Mucosa of descending colon (tissue), 3 donors: Measurements from ENCODE around the gene TUBAL3. TPM values are rescaled to one million over a fixed set of nuclear protein-coding genes. Genes with fewer than 3 reads are reported as not detected.
"Not testable (repeated sequence)": the region's sequence is repeated elsewhere in the genome, so short reads cannot be mapped to it uniquely, and the experiment has no call there.

Experiments
- ATAC-seq: fragments of 200-7000 bp; cut with Tn5 transposase; one replicate; pipeline ENCODE4 v1.9.1; 2020; ENCODE audit warnings: mild to moderate bottlenecking, moderate library complexity
- DNase-seq, 3 donors: peaks; one replicate each; pipeline ENCODE4 v3.0.0-alpha.2; 2020
- H3K36me3 ChIP-seq: fragments of 200-600 bp; one replicate; pipeline ENCODE4 v1.8.0; 2021; ENCODE audit warnings: low read depth, mild to moderate bottlenecking
- H3K4me1 ChIP-seq: fragments of 200-600 bp; one replicate; pipeline ENCODE4 v1.8.0; 2021; ENCODE audit warnings: low read depth, mild to moderate bottlenecking
- H3K4me3 ChIP-seq: fragments of 200-600 bp; one replicate; pipeline ENCODE4 v1.8.0; 2021; ENCODE audit warnings: mild to moderate bottlenecking
- H3K9me3 ChIP-seq: fragments of 200-600 bp; one replicate; pipeline ENCODE4 v1.8.0; 2021; ENCODE audit warnings: mild to moderate bottlenecking
- intact Hi-C, 2 donors: fragments of 100-400 bp; cut with DNase I in 1 of 2; cut with micrococcal nuclease in 1 of 2; formaldehyde crosslinking; loops; one replicate each; pipeline versions ENCODE4 v1.11.0 to v1.11.1; 2022; cut with DNase I, micrococcal nuclease
- total RNA-seq, 3 donors: library from RNA; stranded (reverse); fragmentation: NEBNext Ultra II Directional in 2 of 3; extraction: Animal tissue kit (Norgen Biotek cat#: 25700) in 2 of 3; gene quantifications; one replicate each; pipeline versions ENCODE4 v1.2.1 to v1.2.4, GENCODE V29; 2021 to 2023
- TF ChIP-seq, protein P1 (sequence below): fragments of 200-600 bp; IDR thresholded peaks from one replicate; pipeline ENCODE4 v1.8.0; 2022; ENCODE audit warnings: antibody characterized with exemption, mild to moderate bottlenecking
- donor health status: DM: no; HTN: no; CAD: no; lungs with moderate emphysema.
- donor health status: DM: no; HTN: no; CAD: no.
- donor health status: DM: no; HTN: yes; CAD: no.

The TUBAL3 gene
- total RNA-seq, 3 donors from 2014 or later: 20.9 to 64.0 (median 38.7) TPM

DNA sequence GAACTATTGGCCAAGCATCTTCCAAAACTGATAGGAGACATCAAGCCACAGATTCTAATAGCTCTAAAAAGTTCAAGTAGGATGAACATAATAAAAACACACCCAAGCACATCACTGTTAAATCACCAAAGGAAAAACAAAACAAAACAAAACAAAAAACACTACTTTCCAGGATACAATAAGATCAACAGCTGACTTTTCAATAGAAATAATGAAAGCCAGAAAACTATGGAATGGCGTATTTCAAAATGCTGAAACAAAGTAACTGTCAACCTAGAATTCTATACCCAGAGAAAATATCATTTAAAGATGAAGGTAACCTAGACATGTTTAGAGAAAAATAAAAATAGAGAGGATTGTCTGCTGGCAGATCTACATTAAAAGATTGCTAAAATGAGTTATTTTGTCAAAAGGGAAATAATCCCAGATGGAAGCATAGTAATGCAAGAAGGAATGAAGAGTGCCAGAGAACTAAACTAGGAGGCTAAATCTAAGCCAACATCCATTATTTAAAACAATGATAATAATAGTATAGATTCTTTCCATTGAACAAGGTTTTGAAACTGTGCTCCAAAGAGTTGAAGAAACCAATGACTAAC lies 13.9 kb downstream of the TUBAL3 start:
- Histone ChIP-seq H3K4me1 (no peaks in the 10 kb centered on the region), H3K9me3 (peaks cover 23% of the 10 kb centered on the region), H3K36me3 (no peaks in the 10 kb centered on the region), H3K4me3 (no peak overlapping the region)
- ATAC-seq: no peak
- TF ChIP-seq, protein P1, sequence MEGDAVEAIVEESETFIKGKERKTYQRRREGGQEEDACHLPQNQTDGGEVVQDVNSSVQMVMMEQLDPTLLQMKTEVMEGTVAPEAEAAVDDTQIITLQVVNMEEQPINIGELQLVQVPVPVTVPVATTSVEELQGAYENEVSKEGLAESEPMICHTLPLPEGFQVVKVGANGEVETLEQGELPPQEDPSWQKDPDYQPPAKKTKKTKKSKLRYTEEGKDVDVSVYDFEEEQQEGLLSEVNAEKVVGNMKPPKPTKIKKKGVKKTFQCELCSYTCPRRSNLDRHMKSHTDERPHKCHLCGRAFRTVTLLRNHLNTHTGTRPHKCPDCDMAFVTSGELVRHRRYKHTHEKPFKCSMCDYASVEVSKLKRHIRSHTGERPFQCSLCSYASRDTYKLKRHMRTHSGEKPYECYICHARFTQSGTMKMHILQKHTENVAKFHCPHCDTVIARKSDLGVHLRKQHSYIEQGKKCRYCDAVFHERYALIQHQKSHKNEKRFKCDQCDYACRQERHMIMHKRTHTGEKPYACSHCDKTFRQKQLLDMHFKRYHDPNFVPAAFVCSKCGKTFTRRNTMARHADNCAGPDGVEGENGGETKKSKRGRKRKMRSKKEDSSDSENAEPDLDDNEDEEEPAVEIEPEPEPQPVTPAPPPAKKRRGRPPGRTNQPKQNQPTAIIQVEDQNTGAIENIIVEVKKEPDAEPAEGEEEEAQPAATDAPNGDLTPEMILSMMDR: no peak
- no peak for DNase-seq
- intact Hi-C loops: no loop called here

DNA sequence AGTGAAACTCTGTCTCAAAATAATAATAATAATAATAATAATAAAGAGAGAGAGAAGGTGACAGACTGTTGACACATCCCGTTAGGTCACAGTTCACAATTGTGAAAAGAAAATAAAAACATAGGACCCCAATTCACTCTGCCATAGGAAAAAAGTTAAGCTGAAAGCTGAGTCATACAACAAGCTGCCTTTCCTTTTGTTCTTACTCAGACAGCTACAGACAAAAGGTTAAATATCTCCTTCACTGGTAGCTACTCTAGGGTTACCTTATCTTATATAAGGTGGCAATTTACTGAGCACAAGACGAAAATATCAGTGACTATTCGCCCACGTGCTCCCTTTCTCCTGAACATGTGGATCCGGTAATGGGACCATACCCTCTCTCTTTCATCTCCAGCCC lies 17.5 kb downstream of the TUBAL3 start:
- no peak for ATAC-seq
- no peak for DNase-seq
- Histone ChIP-seq H3K36me3 (no peaks in the 10 kb centered on the region), H3K4me3 (no peak overlapping the region), H3K9me3 (peaks cover 23% of the 10 kb centered on the region), H3K4me1 (no peaks in the 10 kb centered on the region)
- intact Hi-C loops: loop anchor here in 1 of 2 donors (10.0 kb wide), 1 partner anchor 532 kb away; no protein-coding TSS in a partner anchor
- TF ChIP-seq, protein P1: no peak

DNA sequence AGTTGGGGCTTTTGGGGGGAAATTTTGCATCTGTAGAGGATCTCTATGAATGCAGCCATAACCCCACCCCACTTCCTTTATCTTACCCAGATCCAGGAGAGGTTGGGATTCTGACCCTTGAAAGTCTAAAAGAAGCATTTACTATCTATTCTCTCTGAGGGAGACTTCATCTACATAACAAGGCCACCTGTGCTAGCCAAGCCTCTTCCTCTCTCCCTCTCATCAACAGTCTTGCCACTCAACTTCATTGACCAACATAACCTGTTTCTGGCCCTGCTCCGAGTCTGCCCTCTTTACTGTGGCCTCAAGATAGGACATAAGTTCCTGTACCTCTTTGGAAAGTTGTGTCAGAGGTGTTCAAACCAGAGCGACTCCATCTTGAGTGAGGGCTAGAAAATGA lies 19.4 kb downstream of the TUBAL3 start:
- ATAC-seq (no peak), DNase-seq (no peak)
- TF ChIP-seq, protein P1: no peak
- intact Hi-C loops: loop anchor here in 1 of 2 donors (10.0 kb wide), 1 partner anchor 530 kb away; no protein-coding TSS in a partner anchor
- no peaks in the 10 kb centered on the region for H3K4me1 ChIP-seq
- H3K9me3 ChIP-seq: peaks cover 6% of the 10 kb centered on the region
- no peaks in the 10 kb centered on the region for H3K36me3 ChIP-seq
- H3K4me3 ChIP-seq: no peak overlapping the region

DNA sequence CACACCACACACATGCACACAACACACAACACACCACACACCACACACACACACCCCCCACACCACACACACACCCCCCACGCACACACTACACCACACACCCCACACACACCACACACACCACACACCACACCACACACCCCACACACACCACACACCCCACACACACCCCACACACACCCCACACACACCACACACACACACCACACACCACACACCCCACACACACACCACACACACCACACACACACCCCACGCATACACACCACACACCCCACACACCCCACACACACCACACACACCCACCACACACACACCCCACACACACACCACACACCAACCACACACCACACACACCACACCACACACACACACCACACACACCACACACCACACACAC lies 23.4 kb downstream of the TUBAL3 start:
- H3K36me3 ChIP-seq: no peaks in the 10 kb centered on the region
- DNase-seq: no peak
- H3K9me3 ChIP-seq: no peaks in the 10 kb centered on the region
- no peak for ATAC-seq
- no peak overlapping the region for H3K4me3 ChIP-seq
- TF ChIP-seq, protein P1: no peak
- no peaks in the 10 kb centered on the region for H3K4me1 ChIP-seq
- intact Hi-C loops: loop anchor here in 1 of 2 donors (10.0 kb wide), 1 partner anchor 526 kb away; no protein-coding TSS in a partner anchor

DNA sequence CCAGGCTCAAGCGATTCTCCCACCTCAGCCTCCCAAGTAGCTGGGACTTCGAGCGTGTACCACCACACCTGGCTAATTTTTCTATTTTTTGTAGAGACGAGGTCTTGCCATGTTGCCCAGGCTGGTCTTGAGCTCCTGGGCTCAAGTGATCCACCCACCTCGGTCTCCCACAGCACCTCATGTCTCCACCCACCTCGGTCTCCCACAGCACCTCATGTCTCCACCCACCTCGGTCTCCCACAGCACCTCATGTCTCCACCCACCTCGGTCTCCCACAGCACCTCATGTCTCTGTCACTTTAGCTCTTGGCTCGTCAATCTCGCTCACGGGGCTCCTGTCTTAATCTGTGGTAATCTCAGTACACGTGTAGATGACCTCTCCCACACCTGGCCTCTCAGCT lies 24.2 kb downstream of the TUBAL3 start:
- not testable (repeated sequence) for DNase-seq, H3K36me3 ChIP-seq, H3K4me3 ChIP-seq, H3K9me3 ChIP-seq, H3K4me1 ChIP-seq, ATAC-seq
- intact Hi-C loops: loop anchor here in 1 of 2 donors (10.0 kb wide), 1 partner anchor 526 kb away; no protein-coding TSS in a partner anchor

DNA sequence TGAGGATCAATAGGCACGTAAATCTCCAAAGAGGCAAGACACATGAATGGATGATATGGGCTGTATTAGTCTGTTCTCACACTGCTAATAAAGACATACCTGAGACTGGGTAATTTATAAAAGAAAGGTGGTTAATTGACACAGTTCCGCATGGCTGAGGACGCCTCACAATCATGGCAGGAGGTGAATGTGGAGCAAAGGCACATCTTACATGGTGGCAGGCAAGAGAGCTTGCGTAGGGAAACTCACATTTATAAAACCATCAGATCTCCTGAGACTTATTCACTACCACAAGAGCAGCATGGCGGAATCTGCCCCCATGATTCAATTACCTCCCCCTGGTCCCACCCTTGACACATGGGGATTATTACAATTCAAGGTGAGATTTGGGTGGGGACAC lies 25.4 kb downstream of the TUBAL3 start:
- H3K9me3 ChIP-seq, ATAC-seq, H3K4me1 ChIP-seq, H3K36me3 ChIP-seq, DNase-seq, H3K4me3 ChIP-seq, intact Hi-C loops: not testable (repeated sequence)

DNA sequence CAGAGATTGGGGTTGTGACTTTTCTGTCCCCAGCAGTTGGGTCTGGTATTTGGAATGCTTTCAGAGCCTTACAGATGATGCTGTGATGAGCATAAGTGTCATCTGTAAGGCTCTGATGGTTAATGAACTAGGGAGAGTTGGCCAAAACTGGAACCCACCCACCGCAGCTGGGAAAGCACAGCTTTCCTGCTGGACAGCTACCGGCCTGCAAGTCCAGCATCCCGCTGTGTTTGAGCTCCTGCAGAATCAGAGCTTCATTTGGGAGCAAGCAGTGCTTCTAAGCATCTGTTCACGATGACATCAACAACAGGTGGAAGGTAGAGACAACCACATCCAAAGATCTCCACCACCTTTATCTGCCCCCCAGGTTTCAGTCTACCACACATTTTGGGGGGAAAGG lies 28.2 kb downstream of the TUBAL3 start:
- Histone ChIP-seq H3K36me3 (no peaks in the 10 kb centered on the region), H3K9me3 (no peaks in the 10 kb centered on the region), H3K4me3 (no peak overlapping the region), H3K4me1 (no peaks in the 10 kb centered on the region)
- no peak for ATAC-seq
- DNase-seq: no peak
- TF ChIP-seq, protein P1: no peak
- intact Hi-C loops: no loop called here
